Activated CD8-positive, alpha-beta T cell treated with anti-CD3 and anti-CD28 coated beads for 36 hours (primary cell): ENCODE results near the gene SLC25A48. TPM values are rescaled to one million over a fixed set of nuclear protein-coding genes. Genes with fewer than 3 reads are reported as not detected.

Experiments
- ATAC-seq: fragments of 200-7000 bp; cut with Tn5 transposase; one replicate; pipeline ENCODE4 v1.10.0; 2021; ENCODE audit warnings: mild to moderate bottlenecking, moderate library complexity
- CTCF ChIA-PET: fragments of 350-600 bp; sonication (Branson Sonifier 250); formaldehyde crosslinking; loops from one replicate; lab custom pipeline; 2021; ENCODE audit warnings: antibody characterized with exemption; lab: Charles Lee
- POLR2A ChIA-PET: fragments of 350-600 bp; sonication (Branson Sonifier 250); formaldehyde crosslinking; loops from one replicate; lab custom pipeline; 2021; ENCODE audit warnings: antibody characterized with exemption; lab: Charles Lee
- DNase-seq: peaks from one replicate; pipeline ENCODE4 v3.0.0-alpha.2; 2020
- H3K27ac Mint-ChIP-seq: one replicate; pipeline ENCODE4 v1.8.0; 2021; ENCODE audit warnings: mild to moderate bottlenecking, mixed read lengths
- H3K27me3 Mint-ChIP-seq: one replicate; pipeline ENCODE4 v1.8.0; 2021; ENCODE audit warnings: mixed read lengths
- H3K36me3 Mint-ChIP-seq: one replicate; pipeline ENCODE4 v1.8.0; 2021; ENCODE audit warnings: low read depth, mixed read lengths
- H3K4me1 Mint-ChIP-seq: one replicate; pipeline ENCODE4 v1.8.0; 2021; ENCODE audit warnings: low read depth, mixed read lengths
- H3K4me3 Mint-ChIP-seq: one replicate; pipeline ENCODE4 v1.8.0; 2021; ENCODE audit warnings: mild to moderate bottlenecking, moderate library complexity, mixed read lengths
- H3K9me3 Mint-ChIP-seq: one replicate; pipeline ENCODE4 v1.8.0; 2021; ENCODE audit warnings: mixed read lengths
- CTCF ChIP-seq: fragments of 200-600 bp; IDR thresholded peaks from one replicate; pipeline ENCODE4 v1.8.0; 2022; ENCODE audit warnings: antibody characterized with exemption, mild to moderate bottlenecking
- intact Hi-C: fragments of 100-400 bp; cut with micrococcal nuclease; formaldehyde crosslinking; loops from one replicate; pipeline ENCODE4 v1.10.0; 2022
- total RNA-seq, 2 experiments: library from RNA; stranded (reverse); gene quantifications; one replicate each; pipeline ENCODE4 v1.2.3, GENCODE V29; 2021

The SLC25A48 gene
- total RNA-seq, 2 experiments from 2014 or later, result not detected

GRCh38 chr5:135920199-135920598 lies 85.7 kb downstream of the SLC25A48 start:
- ATAC-seq, result no peak
- POLR2A ChIA-PET, result no interaction called here

GRCh38 chr5:135921388-135921787 lies 86.9 kb downstream of the SLC25A48 start:
- ATAC-seq (no peak), DNase-seq (no peak)
- H3K27me3 Mint-ChIP-seq, result peaks cover 41% of the 10 kb centered on the region
- intact Hi-C loops, result no loop called here
- ChIA-PET POLR2A (no interaction called here), CTCF (interaction anchor here (1.0 kb wide), 1 partner anchor 33 kb away, joined by 4 read pairs; no protein-coding TSS in a partner anchor)
- no peak overlapping the region for H3K4me3 Mint-ChIP-seq
- no peaks in the 10 kb centered on the region for H3K9me3 Mint-ChIP-seq
- H3K4me1 Mint-ChIP-seq, result peaks cover 2% of the 10 kb centered on the region
- H3K36me3 Mint-ChIP-seq, result no peaks in the 10 kb centered on the region
- H3K27ac Mint-ChIP-seq, result no peak overlapping the region
- no peak for TF ChIP-seq CTCF

More at GRCh38 chr5:135920199-135920598, 85.7 kb downstream of the SLC25A48 start:
- H3K27ac Mint-ChIP-seq, result no peak overlapping the region
- no peaks in the 10 kb centered on the region for H3K9me3 Mint-ChIP-seq
- TF ChIP-seq CTCF, result no peak
- H3K27me3 Mint-ChIP-seq, result peaks cover 41% of the 10 kb centered on the region
- no peaks in the 10 kb centered on the region for H3K36me3 Mint-ChIP-seq
- H3K4me1 Mint-ChIP-seq, result peaks cover 3% of the 10 kb centered on the region
- no peak overlapping the region for H3K4me3 Mint-ChIP-seq
- DNase-seq, result no peak
- intact Hi-C loops, result no loop called here
- CTCF ChIA-PET, result interaction anchor here (0.8 kb wide), 1 partner anchor 8 kb away, joined by 3 read pairs; no protein-coding TSS in a partner anchor

- H3K9me3 Mint-ChIP-seq, result no peaks in the 10 kb centered on the region
- no peak for TF ChIP-seq CTCF
- CTCF ChIA-PET, result no interaction called here
- ATAC-seq (no peak), DNase-seq (no peak)
- H3K36me3 Mint-ChIP-seq, result no peaks in the 10 kb centered on the region
- intact Hi-C loops, result no loop called here
- peaks cover 44% of the 10 kb centered on the region for H3K27me3 Mint-ChIP-seq
- no peak overlapping the region for H3K27ac Mint-ChIP-seq
- H3K4me1 Mint-ChIP-seq, result no peaks in the 10 kb centered on the region
- POLR2A ChIA-PET, result no interaction called here
- H3K4me3 Mint-ChIP-seq, result no peak overlapping the region
Observed at GRCh38 chr5:135930029-135930948, 95.8 kb downstream of the SLC25A48 start.

GRCh38 chr5:135930949-135931295 lies 96.5 kb downstream of the SLC25A48 start:
- no peak for ATAC-seq
- TF ChIP-seq CTCF, result no peak

GRCh38 chr5:135934939-135935338 lies 100.5 kb downstream of the SLC25A48 start:
- H3K9me3 Mint-ChIP-seq, result no peaks in the 10 kb centered on the region
- peaks cover 18% of the 10 kb centered on the region for H3K27me3 Mint-ChIP-seq
- no peaks in the 10 kb centered on the region for H3K4me1 Mint-ChIP-seq
- DNase-seq (no peak), ATAC-seq (no peak)
- H3K27ac Mint-ChIP-seq, result no peak overlapping the region
- H3K36me3 Mint-ChIP-seq, result no peaks in the 10 kb centered on the region
- ChIA-PET POLR2A (no interaction called here), CTCF (interaction anchor here (1.0 kb wide), 1 partner anchor 10 kb away, joined by 3 read pairs; no protein-coding TSS in a partner anchor)
- no peak for TF ChIP-seq CTCF
- intact Hi-C loops, result no loop called here
- H3K4me3 Mint-ChIP-seq, result no peak overlapping the region

More at GRCh38 chr5:135930949-135931295, 96.5 kb downstream of the SLC25A48 start:
- Mint-ChIP-seq H3K27me3 (peaks cover 43% of the 10 kb centered on the region), H3K4me1 (no peaks in the 10 kb centered on the region), H3K4me3 (no peak overlapping the region), H3K27ac (no peak overlapping the region), H3K36me3 (no peaks in the 10 kb centered on the region), H3K9me3 (no peaks in the 10 kb centered on the region)
- ChIA-PET POLR2A (no interaction called here), CTCF (no interaction called here)
- no peak for DNase-seq
- intact Hi-C loops, result no loop called here
